ENCODE results near the gene NRXN3.

Gene NRXN3

DNA sequence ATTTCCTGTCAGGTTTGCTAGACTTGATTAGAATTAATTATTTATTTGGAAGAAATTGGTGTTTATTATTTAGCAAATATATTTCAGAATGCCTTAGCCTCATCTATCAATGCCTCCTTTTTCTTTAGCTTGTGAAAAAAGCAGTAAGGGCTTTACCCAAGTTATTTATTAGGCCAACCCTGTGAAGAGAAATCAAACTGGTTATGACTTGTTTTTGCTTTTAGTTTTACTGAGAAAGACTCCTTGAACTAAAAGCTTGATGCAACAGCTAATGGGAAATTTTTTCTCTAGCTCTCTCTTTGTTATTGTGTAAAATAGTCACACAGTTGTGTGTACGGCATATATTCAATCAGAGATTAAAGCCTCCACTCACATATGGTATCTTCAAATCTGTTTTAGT lies 1734.3 kb downstream of the NRXN3 start:
- no peak for DNase-seq

DNA sequence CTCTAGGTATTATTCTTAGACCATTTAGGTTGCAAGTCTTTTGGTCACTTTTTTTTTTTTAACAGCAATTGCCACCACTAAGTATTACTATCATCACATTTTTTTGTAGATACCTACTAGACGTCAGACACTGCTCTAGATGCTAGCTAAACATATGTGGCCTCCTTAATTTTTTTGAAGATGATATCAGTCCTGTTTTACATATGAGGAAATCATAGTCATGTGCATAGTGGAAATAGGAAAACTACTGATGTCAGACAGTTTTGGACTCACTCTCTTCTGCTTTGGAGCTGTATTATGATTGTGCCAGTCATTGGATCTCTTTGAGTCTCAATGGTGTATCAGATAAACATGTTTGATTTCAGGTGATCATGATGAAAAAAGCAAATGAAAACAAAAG lies 1736.8 kb downstream of the NRXN3 start:
- no peak for DNase-seq

DNA sequence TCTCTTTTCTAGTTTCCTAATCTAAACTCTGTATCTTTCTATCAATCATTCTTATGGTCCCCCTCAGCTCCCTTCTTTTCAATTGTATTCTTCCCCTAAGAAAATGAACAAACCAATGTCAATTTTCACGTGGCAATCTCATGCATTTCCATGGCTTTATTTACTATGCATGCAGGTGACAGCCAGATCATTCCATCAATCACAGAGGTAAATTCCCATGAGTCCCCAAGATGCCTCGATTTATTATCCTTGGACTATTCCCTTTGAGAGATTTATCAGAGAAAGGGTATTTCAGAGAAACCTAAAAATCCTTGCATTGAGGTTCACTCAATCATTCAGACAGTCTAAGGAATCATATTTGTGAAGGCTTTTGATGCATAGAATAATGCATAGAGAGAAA lies 1739.9 kb downstream of the NRXN3 start:
- no peak for DNase-seq

- DNase-seq = no peak
Observed at GRCh38 chr14:79911744-79912143, 1741.6 kb downstream of the NRXN3 start.

- no peak for DNase-seq
Observed at GRCh38 chr14:79914595-79914994, 1744.4 kb downstream of the NRXN3 start.

GRCh38 chr14:79915406-79915805 lies 1745.2 kb downstream of the NRXN3 start:
- DNase-seq = no peak

- no peak for DNase-seq
Observed at GRCh38 chr14:79916281-79916680, 1746.1 kb downstream of the NRXN3 start.

- no peak for DNase-seq
Observed at GRCh38 chr14:79916892-79917291, 1746.7 kb downstream of the NRXN3 start.
